OCI-LY1 (cell line): Measurements from ENCODE around the gene PHYHIPL.

ENCODE experiments used
- EZH2 ChIP-seq: fragments of 200-600 bp; sonication (generic), shearing (Covaris generic); IDR thresholded peaks from 2 replicates; pipeline ENCODE4 v1.8.0; 2017; ENCODE audit warnings: borderline replicate concordance, mixed run types, mild to moderate bottlenecking, antibody characterized with exemption, low read length, moderate library complexity, mixed read lengths
- TF ChIP-seq, protein P1 (sequence below): fragments of 200-600 bp; sonication (generic), shearing (Covaris generic); IDR thresholded peaks from 2 replicates; pipeline ENCODE4 v1.5.1; 2017; ENCODE audit warnings: mild to moderate bottlenecking, antibody characterized with exemption, low read length, moderate library complexity, mixed read lengths

DNA sequence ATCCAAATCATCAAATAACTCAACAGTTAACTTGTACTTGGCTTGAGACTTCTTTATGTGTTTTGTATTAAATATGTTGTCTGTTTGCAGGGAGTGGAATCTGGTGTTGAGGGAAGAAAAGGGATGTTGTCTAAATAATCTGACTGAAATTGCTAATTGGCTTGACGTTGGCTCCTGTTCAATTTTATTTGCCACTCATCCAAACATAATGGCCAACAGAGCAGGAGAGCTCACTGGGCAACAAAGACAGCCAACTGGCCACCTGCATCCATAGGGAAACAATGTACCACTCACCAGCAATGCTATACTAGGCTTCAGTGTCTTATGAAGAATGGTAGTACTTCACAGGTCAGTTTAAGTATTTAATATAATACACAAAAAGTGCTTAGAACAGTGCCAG, 105.4 kb downstream of the PHYHIPL start:
- TF ChIP-seq, protein P1, sequence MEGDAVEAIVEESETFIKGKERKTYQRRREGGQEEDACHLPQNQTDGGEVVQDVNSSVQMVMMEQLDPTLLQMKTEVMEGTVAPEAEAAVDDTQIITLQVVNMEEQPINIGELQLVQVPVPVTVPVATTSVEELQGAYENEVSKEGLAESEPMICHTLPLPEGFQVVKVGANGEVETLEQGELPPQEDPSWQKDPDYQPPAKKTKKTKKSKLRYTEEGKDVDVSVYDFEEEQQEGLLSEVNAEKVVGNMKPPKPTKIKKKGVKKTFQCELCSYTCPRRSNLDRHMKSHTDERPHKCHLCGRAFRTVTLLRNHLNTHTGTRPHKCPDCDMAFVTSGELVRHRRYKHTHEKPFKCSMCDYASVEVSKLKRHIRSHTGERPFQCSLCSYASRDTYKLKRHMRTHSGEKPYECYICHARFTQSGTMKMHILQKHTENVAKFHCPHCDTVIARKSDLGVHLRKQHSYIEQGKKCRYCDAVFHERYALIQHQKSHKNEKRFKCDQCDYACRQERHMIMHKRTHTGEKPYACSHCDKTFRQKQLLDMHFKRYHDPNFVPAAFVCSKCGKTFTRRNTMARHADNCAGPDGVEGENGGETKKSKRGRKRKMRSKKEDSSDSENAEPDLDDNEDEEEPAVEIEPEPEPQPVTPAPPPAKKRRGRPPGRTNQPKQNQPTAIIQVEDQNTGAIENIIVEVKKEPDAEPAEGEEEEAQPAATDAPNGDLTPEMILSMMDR: no peak
- TF ChIP-seq EZH2: no peak
